GM12892 (cell line): ENCODE results near the gene SEMA6D.

Experiments used
- POLR2A ChIP-seq: IDR thresholded peaks from 2 replicates; pipeline ENCODE4 v1.6.1; 2011; ENCODE audit warnings: low read depth, low read length, control low read depth
- POLR2AphosphoS5 ChIP-seq: IDR thresholded peaks from 2 replicates; pipeline ENCODE4 v1.6.1; 2011; ENCODE audit warnings: low read depth, low read length, control low read depth

- TF ChIP-seq POLR2AphosphoS5, result no peak
- TF ChIP-seq POLR2A, result no peak
These were observed 64.2 kb downstream of the SEMA6D start for GRCh38 chr15:47781527-47781926.
